HepG2 (cell line): ENCODE measurements around the gene WDR35. TPM values are rescaled to one million over a fixed set of nuclear protein-coding genes. Genes with fewer than 3 reads are reported as not detected.

ENCODE experiments used
- ATAD3A ChIP-seq: sonication (generic); formaldehyde crosslinking; IDR thresholded peaks from 2 replicates; pipeline ENCODE4 v1.4.0; 2020; ENCODE audit warnings: missing genetic modification reagents
- ATM ChIP-seq: fragments of 450-650 bp; IDR thresholded peaks from 2 replicates; pipeline ENCODE4 v1.7.1; 2017; ENCODE audit warnings: mild to moderate bottlenecking, borderline replicate concordance
- BORCS8-MEF2B ChIP-seq: sonication (generic); formaldehyde crosslinking; IDR thresholded peaks from 2 replicates; pipeline ENCODE4 v1.8.0; 2022; ENCODE audit warnings: mild to moderate bottlenecking, missing genetic modification reagents
- DMAP1 ChIP-seq: IDR thresholded peaks from 2 replicates; pipeline ENCODE4 v1.6.1; 2016
- FOXK1 ChIP-seq: sonication (generic); formaldehyde crosslinking; IDR thresholded peaks from 2 replicates; pipeline ENCODE4 v1.4.0; 2020; ENCODE audit warnings: low read depth, missing genetic modification reagents, borderline replicate concordance
- GMEB2 ChIP-seq: IDR thresholded peaks from 2 replicates; pipeline ENCODE4 v1.6.1; 2016; ENCODE audit warnings: missing biosample characterization, missing genetic modification reagents, low read depth
- RCOR2 ChIP-seq: IDR thresholded peaks from 2 replicates; pipeline ENCODE4 v1.6.1; 2016; ENCODE audit warnings: missing biosample characterization, missing genetic modification reagents
- SIN3A ChIP-seq: IDR thresholded peaks from 2 replicates; pipeline ENCODE4 v1.6.1; 2011; ENCODE audit warnings: low read depth, mild to moderate bottlenecking, control low read depth, low read length, borderline replicate concordance
- SOX6 ChIP-seq, 2 experiments: fragments of 450-650 bp in 1 of 2; sonication (generic) in 1 of 2; formaldehyde crosslinking in 1 of 2; IDR thresholded peaks; 2 replicates each; pipeline versions ENCODE4 v1.4.0 to v1.6.1; 2017 to 2020; ENCODE audit warnings: antibody characterized with exemption in 1 of 2, mild to moderate bottlenecking in 1 of 2, missing genetic modification reagents in 1 of 2
- TRIM24 ChIP-seq: sonication (generic); formaldehyde crosslinking; IDR thresholded peaks from 2 replicates; pipeline ENCODE4 v1.8.0; 2022; ENCODE audit warnings: mild to moderate bottlenecking, missing genetic modification reagents
- ZFP36L1 ChIP-seq: sonication (generic); formaldehyde crosslinking; IDR thresholded peaks from 2 replicates; pipeline ENCODE4 v1.8.0; 2022; ENCODE audit warnings: mild to moderate bottlenecking, missing genetic modification reagents, moderate library complexity
- ZNF138 ChIP-seq: sonication (generic); formaldehyde crosslinking; IDR thresholded peaks from 2 replicates; pipeline ENCODE4 v1.5.0; 2020; ENCODE audit warnings: mild to moderate bottlenecking, low read depth, missing genetic modification reagents
- ZNF280D ChIP-seq: sonication (generic); formaldehyde crosslinking; IDR thresholded peaks from 2 replicates; pipeline ENCODE4 v1.5.1; 2020; ENCODE audit warnings: mild to moderate bottlenecking, missing genetic modification reagents
- ZNF543 ChIP-seq: sonication (generic); formaldehyde crosslinking; IDR thresholded peaks from 2 replicates; pipeline ENCODE4 v1.4.0; 2020; ENCODE audit warnings: mild to moderate bottlenecking, missing genetic modification reagents
- ZNF614 ChIP-seq: IDR thresholded peaks from 2 replicates; pipeline ENCODE4 v1.6.1; 2018; ENCODE audit warnings: missing biosample characterization, missing genetic modification reagents, inconsistent platforms, borderline replicate concordance
- ZNF672 ChIP-seq: sonication (generic); formaldehyde crosslinking; IDR thresholded peaks from 2 replicates; pipeline ENCODE4 v1.8.1; 2022; ENCODE audit warnings: missing genetic modification reagents
- ZNF737 ChIP-seq: sonication (generic); formaldehyde crosslinking; IDR thresholded peaks from 2 replicates; pipeline ENCODE4 v1.5.0; 2020; ENCODE audit warnings: missing genetic modification reagents, mild to moderate bottlenecking, borderline replicate concordance
- polyA plus RNA-seq, 8 experiments: library from polyadenylated mRNA; depleted of rRNA in 3 of 8; stranded (reverse) in 7 of 8; unstranded in 1 of 8; fragments of >200 nt; fragmentation: Illumina TruSeq in 4 of 8; extraction: Trizol in 4 of 8; gene quantifications; 2 replicates each; pipeline versions ENCODE4 v1.2.1 to v1.2.3, GENCODE V29; 2011 to 2016; ENCODE audit warnings: low read depth in 4 of 8, missing spikeins in 1 of 8, mixed read lengths in 1 of 8; ENCODE audit not compliant: insufficient read depth in 1 of 8
- total RNA-seq, 5 experiments: library from RNA; depleted of rRNA; stranded (reverse); fragments of >200 nt; fragmentation: Illumina TruSeq; extraction: Trizol; gene quantifications; 2 replicates each; pipeline ENCODE4 v1.2.3, GENCODE V29; 2016; ENCODE audit warnings: low read depth in 1 of 5
- TF ChIP-seq, protein P1 (sequence below): sonication (generic); IDR thresholded peaks from 2 replicates; pipeline ENCODE4 v1.6.1; 2016; ENCODE audit warnings: low read depth, borderline replicate concordance
- TF ChIP-seq, protein P2 (sequence below): sonication (generic); formaldehyde crosslinking; IDR thresholded peaks from 2 replicates; pipeline ENCODE4 v1.4.0; 2020; ENCODE audit warnings: missing genetic modification reagents, mild to moderate bottlenecking, borderline replicate concordance
- TF ChIP-seq, protein P3 (sequence below): sonication (generic); formaldehyde crosslinking; IDR thresholded peaks from 2 replicates; pipeline ENCODE4 v1.4.0; 2020; ENCODE audit warnings: missing genetic modification reagents, borderline replicate concordance

The WDR35 gene
- total and polyA plus RNA-seq, 2 of the 13 experiments (the other 11 are each of a cell fraction or from before 2014, with no cell fraction given), result 11.1 to 19.6 TPM

- TF ChIP-seq ZNF280D (CRISPR knock-in tag) (peak; percentile 96), DMAP1 (CRISPR knock-in tag) (peak; percentile 73; the same call in 1 of the 2 replicates), ZNF138 (CRISPR knock-in tag) (peak; percentile 93), ZNF737 (CRISPR knock-in tag) (no peak), GMEB2 (CRISPR knock-in tag) (peak; percentile 61; the same call in 1 of the 2 replicates), SOX6 (IDR thresholded peaks at IDR 0.05) (no peak), SOX6 (CRISPR knock-in tag; IDR thresholded peaks at IDR 0.05) (peak; percentile 83), ZNF614 (CRISPR knock-in tag) (peak; percentile 42), BORCS8-MEF2B (CRISPR knock-in tag) (peak; percentile 97), RCOR2 (CRISPR knock-in tag) (peak; percentile 54; the same call in 1 of the 2 replicates), ZFP36L1 (CRISPR knock-in tag) (no peak), ZNF672 (CRISPR knock-in tag) (no peak), ATAD3A (no peak), ZNF543 (CRISPR knock-in tag) (no peak), TRIM24 (CRISPR knock-in tag) (no peak), FOXK1 (CRISPR knock-in tag) (peak; percentile 76), ATM (no peak), SIN3A (peak; percentile 78; the same call in 1 of the 2 replicates)
- TF ChIP-seq, protein P1, sequence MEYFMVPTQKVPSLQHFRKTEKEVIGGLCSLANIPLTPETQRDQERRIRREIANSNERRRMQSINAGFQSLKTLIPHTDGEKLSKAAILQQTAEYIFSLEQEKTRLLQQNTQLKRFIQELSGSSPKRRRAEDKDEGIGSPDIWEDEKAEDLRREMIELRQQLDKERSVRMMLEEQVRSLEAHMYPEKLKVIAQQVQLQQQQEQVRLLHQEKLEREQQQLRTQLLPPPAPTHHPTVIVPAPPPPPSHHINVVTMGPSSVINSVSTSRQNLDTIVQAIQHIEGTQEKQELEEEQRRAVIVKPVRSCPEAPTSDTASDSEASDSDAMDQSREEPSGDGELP, result peak; percentile 43; the same call in 1 of the 2 replicates
- TF ChIP-seq, protein P2, sequence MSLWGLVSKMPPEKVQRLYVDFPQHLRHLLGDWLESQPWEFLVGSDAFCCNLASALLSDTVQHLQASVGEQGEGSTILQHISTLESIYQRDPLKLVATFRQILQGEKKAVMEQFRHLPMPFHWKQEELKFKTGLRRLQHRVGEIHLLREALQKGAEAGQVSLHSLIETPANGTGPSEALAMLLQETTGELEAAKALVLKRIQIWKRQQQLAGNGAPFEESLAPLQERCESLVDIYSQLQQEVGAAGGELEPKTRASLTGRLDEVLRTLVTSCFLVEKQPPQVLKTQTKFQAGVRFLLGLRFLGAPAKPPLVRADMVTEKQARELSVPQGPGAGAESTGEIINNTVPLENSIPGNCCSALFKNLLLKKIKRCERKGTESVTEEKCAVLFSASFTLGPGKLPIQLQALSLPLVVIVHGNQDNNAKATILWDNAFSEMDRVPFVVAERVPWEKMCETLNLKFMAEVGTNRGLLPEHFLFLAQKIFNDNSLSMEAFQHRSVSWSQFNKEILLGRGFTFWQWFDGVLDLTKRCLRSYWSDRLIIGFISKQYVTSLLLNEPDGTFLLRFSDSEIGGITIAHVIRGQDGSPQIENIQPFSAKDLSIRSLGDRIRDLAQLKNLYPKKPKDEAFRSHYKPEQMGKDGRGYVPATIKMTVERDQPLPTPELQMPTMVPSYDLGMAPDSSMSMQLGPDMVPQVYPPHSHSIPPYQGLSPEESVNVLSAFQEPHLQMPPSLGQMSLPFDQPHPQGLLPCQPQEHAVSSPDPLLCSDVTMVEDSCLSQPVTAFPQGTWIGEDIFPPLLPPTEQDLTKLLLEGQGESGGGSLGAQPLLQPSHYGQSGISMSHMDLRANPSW, result peak; percentile 44
- TF ChIP-seq, protein P3, sequence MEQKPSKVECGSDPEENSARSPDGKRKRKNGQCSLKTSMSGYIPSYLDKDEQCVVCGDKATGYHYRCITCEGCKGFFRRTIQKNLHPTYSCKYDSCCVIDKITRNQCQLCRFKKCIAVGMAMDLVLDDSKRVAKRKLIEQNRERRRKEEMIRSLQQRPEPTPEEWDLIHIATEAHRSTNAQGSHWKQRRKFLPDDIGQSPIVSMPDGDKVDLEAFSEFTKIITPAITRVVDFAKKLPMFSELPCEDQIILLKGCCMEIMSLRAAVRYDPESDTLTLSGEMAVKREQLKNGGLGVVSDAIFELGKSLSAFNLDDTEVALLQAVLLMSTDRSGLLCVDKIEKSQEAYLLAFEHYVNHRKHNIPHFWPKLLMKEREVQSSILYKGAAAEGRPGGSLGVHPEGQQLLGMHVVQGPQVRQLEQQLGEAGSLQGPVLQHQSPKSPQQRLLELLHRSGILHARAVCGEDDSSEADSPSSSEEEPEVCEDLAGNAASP (CRISPR knock-in tag), result peak; percentile 89
These were observed at the start of gene WDR35 (continued) for GRCh38 chr2:19989667-19990415.
